Upper lobe of left lung (tissue), 4 donors: ENCODE measurements around the gene STT3B.

Experiments
- POLR2A ChIP-seq, 4 donors: fragments of 450-650 bp; IDR thresholded peaks; one replicate each; pipeline ENCODE4 v1.5.1; 2016 to 2017; ENCODE audit warnings: antibody characterized with exemption in 4 of 4, mild to moderate bottlenecking in 2 of 4
- TF ChIP-seq, protein P1 (sequence below), 6 experiments: fragments of 450-650 bp in 4 of 6; fragments of 200-600 bp in 2 of 6; sonication (generic) in 2 of 6; IDR thresholded peaks; one replicate each; pipeline ENCODE4 v1.5.1; 2016 to 2019; ENCODE audit warnings: antibody characterized with exemption in 6 of 6

DNA sequence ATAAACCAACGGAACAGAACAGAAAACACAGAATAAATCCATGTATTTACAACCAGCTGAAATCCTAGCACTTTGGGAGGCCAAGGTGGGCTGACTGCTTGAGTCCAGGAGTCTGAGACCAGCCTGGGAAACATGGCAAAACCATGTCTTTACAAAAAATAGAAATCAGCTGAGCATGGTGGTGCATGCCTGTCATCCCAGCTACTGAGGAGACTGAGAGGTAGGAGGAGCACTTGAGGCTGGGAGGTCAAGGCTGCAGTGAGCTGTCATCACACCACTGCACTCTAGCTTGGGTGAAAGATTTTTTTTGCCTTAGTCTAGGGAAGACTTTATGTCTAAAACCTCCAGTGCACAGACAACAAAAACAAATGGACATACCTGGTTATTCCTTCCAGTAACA lies 120.7 kb downstream of the STT3B start:
- TF ChIP-seq, protein P1, sequence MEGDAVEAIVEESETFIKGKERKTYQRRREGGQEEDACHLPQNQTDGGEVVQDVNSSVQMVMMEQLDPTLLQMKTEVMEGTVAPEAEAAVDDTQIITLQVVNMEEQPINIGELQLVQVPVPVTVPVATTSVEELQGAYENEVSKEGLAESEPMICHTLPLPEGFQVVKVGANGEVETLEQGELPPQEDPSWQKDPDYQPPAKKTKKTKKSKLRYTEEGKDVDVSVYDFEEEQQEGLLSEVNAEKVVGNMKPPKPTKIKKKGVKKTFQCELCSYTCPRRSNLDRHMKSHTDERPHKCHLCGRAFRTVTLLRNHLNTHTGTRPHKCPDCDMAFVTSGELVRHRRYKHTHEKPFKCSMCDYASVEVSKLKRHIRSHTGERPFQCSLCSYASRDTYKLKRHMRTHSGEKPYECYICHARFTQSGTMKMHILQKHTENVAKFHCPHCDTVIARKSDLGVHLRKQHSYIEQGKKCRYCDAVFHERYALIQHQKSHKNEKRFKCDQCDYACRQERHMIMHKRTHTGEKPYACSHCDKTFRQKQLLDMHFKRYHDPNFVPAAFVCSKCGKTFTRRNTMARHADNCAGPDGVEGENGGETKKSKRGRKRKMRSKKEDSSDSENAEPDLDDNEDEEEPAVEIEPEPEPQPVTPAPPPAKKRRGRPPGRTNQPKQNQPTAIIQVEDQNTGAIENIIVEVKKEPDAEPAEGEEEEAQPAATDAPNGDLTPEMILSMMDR (IDR thresholded peaks at IDR 0.05): no peak
- TF ChIP-seq POLR2A (IDR thresholded peaks at IDR 0.05): no peak
